K562 (cell line): ENCODE measurements around the gene PRXL2B. TPM values are rescaled to one million over a fixed set of nuclear protein-coding genes. Genes with fewer than 3 reads are reported as not detected.

Experiments used
- AFF4 ChIP-seq: sonication (generic); formaldehyde crosslinking; IDR thresholded peaks from 2 replicates; pipeline ENCODE4 v1.8.0; 2023; ENCODE audit warnings: mild to moderate bottlenecking, missing genetic modification reagents
- ELF4 ChIP-seq: fragments of 450-650 bp; formaldehyde crosslinking; IDR thresholded peaks from 2 replicates; pipeline ENCODE4 v1.4.0; 2022; ENCODE audit warnings: missing genetic modification characterization
- HNRNPK ChIP-seq: fragments of 200-400 bp; formaldehyde crosslinking; IDR thresholded peaks from one replicate; pipeline ENCODE4 v1.6.1; 2018; ENCODE audit warnings: mild to moderate bottlenecking, low read depth, low read length; ENCODE audit not compliant: poor library complexity, severe bottlenecking
- LARP7 ChIP-seq: fragments of 450-650 bp; IDR thresholded peaks from 2 replicates; pipeline ENCODE4 v1.6.1; 2016
- MGA ChIP-seq: fragments of 450-650 bp; IDR thresholded peaks from 2 replicates; pipeline ENCODE4 v1.6.1; 2016; ENCODE audit warnings: mild to moderate bottlenecking, moderate library complexity
- NUFIP1 ChIP-seq: fragments of 450-650 bp; IDR thresholded peaks from 2 replicates; pipeline ENCODE4 v1.6.1; 2018; ENCODE audit not compliant: partially characterized antibody
- POLR2A ChIP-seq: fragments of 450-650 bp; conservative IDR thresholded peaks from 2 replicates; pipeline ENCODE4 v1.6.1; 2016
- SOX6 ChIP-seq: fragments of 450-650 bp; IDR thresholded peaks from 2 replicates; pipeline ENCODE4 v1.6.1; 2014; ENCODE audit warnings: mild to moderate bottlenecking
- ZNF324 ChIP-seq: fragments of 250-450 bp; sonication (Bioruptor Pico); IDR thresholded peaks from 2 replicates; pipeline ENCODE4 v1.4.0; 2020; ENCODE audit warnings: mild to moderate bottlenecking
- ZNF436 ChIP-seq: fragments of 250-450, 450-650 bp; sonication (Bioruptor Pico); formaldehyde crosslinking; IDR thresholded peaks from 2 replicates; pipeline ENCODE4 v1.7.0; 2020; ENCODE audit warnings: mild to moderate bottlenecking
- ZNF449 ChIP-seq: fragments of 250-450 bp; sonication (Bioruptor Pico); IDR thresholded peaks from 2 replicates; pipeline ENCODE4 v1.8.0; 2022; ENCODE audit warnings: moderate library complexity, mild to moderate bottlenecking, inconsistent platforms
- ZNF75A ChIP-seq: fragments of 450-650 bp; formaldehyde crosslinking; IDR thresholded peaks from 2 replicates; pipeline ENCODE4 v1.4.0; 2020; ENCODE audit warnings: mild to moderate bottlenecking
- polyA plus RNA-seq, 8 experiments: library from polyadenylated mRNA; depleted of rRNA in 4 of 8; stranded (reverse) in 5 of 8; unstranded in 3 of 8; fragments of >200 nt; fragmentation: Nextera tagmentation in 2 of 8; fragmentation: Illumina TruSeq in 1 of 8; extraction: Ambion mirVana in 2 of 8; extraction: Trizol in 1 of 8; gene quantifications; 2 replicates each; pipeline versions ENCODE4 v1.2.1 to v1.2.3, GENCODE V29; 2011 to 2014; ENCODE audit warnings: inconsistent platforms in 1 of 8, missing spikeins in 1 of 8
- total RNA-seq, 7 experiments: library from RNA; depleted of rRNA in 6 of 7; stranded (reverse); fragments of >200 nt in 6 of 7; fragmentation: Illumina TruSeq in 2 of 7; extraction: Trizol in 2 of 7; gene quantifications; 2 replicates each; pipeline versions ENCODE4 v1.2.1 to v1.2.3, GENCODE V29; 2011 to 2021; ENCODE audit warnings: low replicate concordance in 1 of 7

Gene PRXL2B
- total and polyA plus RNA-seq, 9 of the 15 experiments (the other 6 are each of a cell fraction or from before 2014, with no cell fraction given), result 0.99 to 25.3 (median 11.8) TPM

GRCh38 chr1:2555634-2556276 lies 30.8 kb upstream of the PRXL2B start (continued):
- peak; percentile 95 for TF ChIP-seq MGA
- TF ChIP-seq HNRNPK, result no peak
- TF ChIP-seq ZNF75A (CRISPR knock-in tag), result no peak; the same call in 1 of the 2 replicates
- peak; percentile 37; the same call in 1 of the 2 replicates for TF ChIP-seq ELF4 (CRISPR knock-in tag)
- TF ChIP-seq ZNF324, result peak; percentile 22; the same call in 1 of the 2 replicates
- no peak for TF ChIP-seq NUFIP1
- no peak for TF ChIP-seq LARP7
- TF ChIP-seq ZNF449 (CRISPR knock-in tag), result peak; percentile 38; the same call in 1 of the 2 replicates
- no peak for TF ChIP-seq ZNF436
- no peak for TF ChIP-seq AFF4 (CRISPR knock-in tag)
- TF ChIP-seq POLR2A, result no peak
- no peak for TF ChIP-seq SOX6
